Astrocyte of the cerebellum (primary cell): ENCODE results near the gene PDS5B.

ENCODE experiments used
- DNase-seq: peaks from one replicate; pipeline ENCODE4 v3.0.0-alpha.2; 2011; ENCODE audit warnings: low read depth
- H3K4me3 ChIP-seq: 2 replicates; pipeline ENCODE4 v1.5.1; 2011; ENCODE audit warnings: mild to moderate bottlenecking, low read depth, low read length, moderate library complexity
- in situ Hi-C: cut with HindIII; loops from 2 replicates; pipeline ENCODE4 v1.10.0; 2017; ENCODE audit warnings: low sequenced_read_pairs
- TF ChIP-seq, protein P1 (sequence below): IDR thresholded peaks from 2 replicates; pipeline ENCODE4 v1.5.1; 2012; ENCODE audit warnings: low read length, low read depth, moderate library complexity, mild to moderate bottlenecking; ENCODE audit errors: missing control alignments

PDS5B gene

DNA sequence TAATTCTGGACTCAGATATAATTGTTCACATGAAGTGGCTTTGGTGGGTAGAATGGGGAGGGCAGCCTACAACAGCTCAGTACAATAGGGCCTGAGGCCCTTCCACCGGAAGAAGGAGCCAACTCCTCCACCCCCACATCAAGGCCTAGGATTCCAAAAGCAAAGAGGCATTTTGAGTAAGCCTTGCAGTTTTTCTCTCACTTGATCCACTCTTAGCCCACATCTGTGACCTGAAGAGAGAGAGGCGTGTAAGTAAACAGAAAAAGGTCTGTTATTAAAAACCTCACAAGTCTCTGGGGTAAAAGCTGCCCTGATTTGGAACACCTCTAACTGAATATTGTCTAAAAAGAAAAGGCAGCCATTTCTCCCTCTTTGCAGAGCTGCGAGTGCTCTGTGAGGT lies 215.9 kb downstream of the PDS5B start:
- in situ Hi-C loops: no loop called here
- no peak for DNase-seq
- TF ChIP-seq, protein P1, sequence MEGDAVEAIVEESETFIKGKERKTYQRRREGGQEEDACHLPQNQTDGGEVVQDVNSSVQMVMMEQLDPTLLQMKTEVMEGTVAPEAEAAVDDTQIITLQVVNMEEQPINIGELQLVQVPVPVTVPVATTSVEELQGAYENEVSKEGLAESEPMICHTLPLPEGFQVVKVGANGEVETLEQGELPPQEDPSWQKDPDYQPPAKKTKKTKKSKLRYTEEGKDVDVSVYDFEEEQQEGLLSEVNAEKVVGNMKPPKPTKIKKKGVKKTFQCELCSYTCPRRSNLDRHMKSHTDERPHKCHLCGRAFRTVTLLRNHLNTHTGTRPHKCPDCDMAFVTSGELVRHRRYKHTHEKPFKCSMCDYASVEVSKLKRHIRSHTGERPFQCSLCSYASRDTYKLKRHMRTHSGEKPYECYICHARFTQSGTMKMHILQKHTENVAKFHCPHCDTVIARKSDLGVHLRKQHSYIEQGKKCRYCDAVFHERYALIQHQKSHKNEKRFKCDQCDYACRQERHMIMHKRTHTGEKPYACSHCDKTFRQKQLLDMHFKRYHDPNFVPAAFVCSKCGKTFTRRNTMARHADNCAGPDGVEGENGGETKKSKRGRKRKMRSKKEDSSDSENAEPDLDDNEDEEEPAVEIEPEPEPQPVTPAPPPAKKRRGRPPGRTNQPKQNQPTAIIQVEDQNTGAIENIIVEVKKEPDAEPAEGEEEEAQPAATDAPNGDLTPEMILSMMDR: no peak
- no peak overlapping the region for H3K4me3 ChIP-seq

GRCh38 chr13:32804673-32805230 lies 218.5 kb downstream of the PDS5B start:
- TF ChIP-seq, protein P1: no peak
- in situ Hi-C loops: no loop called here
- no peak overlapping the region for H3K4me3 ChIP-seq
- DNase-seq: no peak

DNA sequence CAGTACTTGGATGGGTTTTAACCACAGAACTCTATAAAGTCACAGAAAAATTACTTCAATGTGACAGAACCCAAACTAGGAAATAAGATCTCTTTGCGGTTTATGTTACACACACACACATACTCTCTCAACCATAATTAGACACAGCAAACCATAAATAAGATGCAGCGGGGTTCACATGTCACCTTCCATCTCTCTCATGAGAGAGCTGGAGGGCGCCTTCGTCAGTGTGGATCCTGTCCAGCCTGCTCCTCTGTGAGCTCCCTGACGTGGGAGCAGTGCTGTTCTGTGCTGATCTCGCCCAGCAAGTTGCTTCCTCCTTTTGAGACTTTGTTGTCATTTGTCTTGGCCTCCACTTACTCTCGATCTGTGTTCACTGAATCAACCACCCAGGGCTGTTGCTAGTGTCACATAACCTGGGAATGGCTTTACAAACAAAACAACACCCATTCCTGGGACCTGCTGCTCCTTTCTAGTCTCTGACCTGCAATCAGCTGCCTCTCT lies 225.1 kb downstream of the PDS5B start:
- in situ Hi-C loops: no loop called here
- no peak for DNase-seq
- TF ChIP-seq, protein P1: no peak
- no peak overlapping the region for H3K4me3 ChIP-seq

GRCh38 chr13:32821149-32821688 lies 235.0 kb downstream of the PDS5B start:
- no peak for DNase-seq
- TF ChIP-seq, protein P1: no peak

DNA sequence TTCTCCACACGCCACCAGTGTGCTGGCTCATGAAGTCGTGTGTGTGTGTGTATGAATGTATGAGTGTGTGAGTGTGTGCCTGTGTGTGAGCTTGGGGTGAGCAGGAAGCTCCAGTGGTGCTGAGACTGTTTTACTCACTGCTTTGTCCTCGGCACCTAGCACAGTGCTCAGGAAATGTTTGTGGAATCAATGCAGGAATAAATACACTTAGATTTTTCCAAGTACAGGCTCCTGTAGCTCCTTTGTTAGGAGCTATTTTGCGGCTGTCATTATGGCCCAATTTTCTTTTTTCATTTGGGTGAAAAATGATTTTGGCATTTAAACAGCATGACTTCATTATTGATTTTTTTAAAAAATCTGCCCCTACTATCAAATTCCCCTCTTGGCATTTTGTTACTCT lies 236.5 kb downstream of the PDS5B start:
- DNase-seq: no peak
- in situ Hi-C loops: loop anchor here (5.0 kb wide), 1 partner anchor 75 kb away; no protein-coding TSS in a partner anchor
- TF ChIP-seq, protein P1: no peak
- no peak overlapping the region for H3K4me3 ChIP-seq

More at GRCh38 chr13:32821149-32821688, 235.0 kb downstream of the PDS5B start:
- in situ Hi-C loops: loop anchor here (5.0 kb wide), 1 partner anchor 74 kb away; no protein-coding TSS in a partner anchor
- H3K4me3 ChIP-seq: no peak overlapping the region

GRCh38 chr13:32823597-32823996 lies 237.3 kb downstream of the PDS5B start:
- TF ChIP-seq, protein P1: no peak
- in situ Hi-C loops: loop anchor here (5.0 kb wide), 1 partner anchor 76 kb away; no protein-coding TSS in a partner anchor
- no peak overlapping the region for H3K4me3 ChIP-seq
- no peak for DNase-seq
